ENCODE results near the gene CNOT6.

The CNOT6 gene

GRCh38 chr5:180596668-180597231 lies 102.6 kb downstream of the CNOT6 start:
- no peak overlapping the region for H3K4me2 ChIP-seq (ENCODE audit: insufficient read depth, low read length)
- ATAC-seq (ENCODE audit: insufficient read depth, low read depth), result no peak
- DNase-seq, result no peak
- H3K27ac ChIP-seq (ENCODE audit: low read length), result no peak overlapping the region
- H3K36me3 ChIP-seq (ENCODE audit: insufficient read depth, low read length), result no peaks in the 10 kb centered on the region
- H3K4me1 ChIP-seq (ENCODE audit: insufficient read depth, low read length), result no peaks in the 10 kb centered on the region
- no peaks in the 10 kb centered on the region for H3K79me2 ChIP-seq (ENCODE audit: insufficient read depth, low read length)
- H3K27me3 ChIP-seq (ENCODE audit: insufficient read depth, low read length, poor library complexity), result no peaks in the 10 kb centered on the region
- TF ChIP-seq EZH2 (IDR thresholded peaks at IDR 0.05; ENCODE audit: borderline replicate concordance, low read depth, low read length, severe bottlenecking), result no peak
- no peak for TF ChIP-seq CTCF (IDR thresholded peaks at IDR 0.05; ENCODE audit: borderline replicate concordance, extremely low read depth, low read length, poor library complexity, severe bottlenecking)
- no peak overlapping the region for H2AFZ ChIP-seq (ENCODE audit: low read depth, low read length)
- H3K9ac ChIP-seq (ENCODE audit: low read depth, low read length), result no peak overlapping the region
- no peak overlapping the region for H3K4me3 ChIP-seq (ENCODE audit: low read depth in 1 of 2, low read length in 2 of 2)
- no peaks in the 10 kb centered on the region for H4K20me1 ChIP-seq (ENCODE audit: insufficient read depth, low read length)
- H3K9me3 ChIP-seq (ENCODE audit: insufficient read depth, low read length, severe bottlenecking), result no peaks in the 10 kb centered on the region

- no peak overlapping the region for H3K4me3 ChIP-seq (ENCODE audit: low read depth in 1 of 2, low read length in 2 of 2)
- no peak overlapping the region for H2AFZ ChIP-seq (ENCODE audit: low read depth, low read length)
- no peaks in the 10 kb centered on the region for H3K9me3 ChIP-seq (ENCODE audit: insufficient read depth, low read length, severe bottlenecking)
- ATAC-seq (ENCODE audit: insufficient read depth, low read depth) (no peak), DNase-seq (no peak)
- no peak overlapping the region for H3K4me2 ChIP-seq (ENCODE audit: insufficient read depth, low read length)
- H3K4me1 ChIP-seq (ENCODE audit: insufficient read depth, low read length), result no peaks in the 10 kb centered on the region
- H3K36me3 ChIP-seq (ENCODE audit: insufficient read depth, low read length), result no peaks in the 10 kb centered on the region
- H3K27ac ChIP-seq (ENCODE audit: low read length), result no peak overlapping the region
- H3K79me2 ChIP-seq (ENCODE audit: insufficient read depth, low read length), result no peaks in the 10 kb centered on the region
- TF ChIP-seq CTCF (IDR thresholded peaks at IDR 0.05; ENCODE audit: borderline replicate concordance, extremely low read depth, low read length, poor library complexity, severe bottlenecking) (no peak), EZH2 (IDR thresholded peaks at IDR 0.05; ENCODE audit: borderline replicate concordance, low read depth, low read length, severe bottlenecking) (no peak)
- no peaks in the 10 kb centered on the region for H3K27me3 ChIP-seq (ENCODE audit: insufficient read depth, low read length, poor library complexity)
- H4K20me1 ChIP-seq (ENCODE audit: insufficient read depth, low read length), result no peaks in the 10 kb centered on the region
- no peak overlapping the region for H3K9ac ChIP-seq (ENCODE audit: low read depth, low read length)
Measured at GRCh38 chr5:180598316-180598701, 104.1 kb downstream of the CNOT6 start.

GRCh38 chr5:180598797-180599589 lies 104.8 kb downstream of the CNOT6 start:
- Histone ChIP-seq H3K36me3 (ENCODE audit: insufficient read depth, low read length) (no peaks in the 10 kb centered on the region), H3K4me2 (ENCODE audit: insufficient read depth, low read length) (no peak overlapping the region), H3K9me3 (ENCODE audit: insufficient read depth, low read length, severe bottlenecking) (no peaks in the 10 kb centered on the region), H3K79me2 (ENCODE audit: insufficient read depth, low read length) (no peaks in the 10 kb centered on the region), H4K20me1 (ENCODE audit: insufficient read depth, low read length) (no peaks in the 10 kb centered on the region), H2AFZ (ENCODE audit: low read depth, low read length) (no peak overlapping the region), H3K9ac (ENCODE audit: low read depth, low read length) (no peak overlapping the region), H3K27ac (ENCODE audit: low read length) (no peak overlapping the region), H3K27me3 (ENCODE audit: insufficient read depth, low read length, poor library complexity) (no peaks in the 10 kb centered on the region), H3K4me3 (ENCODE audit: low read depth in 1 of 2, low read length in 2 of 2) (no peak overlapping the region), H3K4me1 (ENCODE audit: insufficient read depth, low read length) (no peaks in the 10 kb centered on the region)
- ATAC-seq (ENCODE audit: insufficient read depth, low read depth) (no peak), DNase-seq (no peak)
- TF ChIP-seq EZH2 (IDR thresholded peaks at IDR 0.05; ENCODE audit: borderline replicate concordance, low read depth, low read length, severe bottlenecking) (no peak), CTCF (IDR thresholded peaks at IDR 0.05; ENCODE audit: borderline replicate concordance, extremely low read depth, low read length, poor library complexity, severe bottlenecking) (no peak)
